Psoas muscle (tissue), 8 donors: Measurements from ENCODE around the gene ISCU. TPM values are rescaled to one million over a fixed set of nuclear protein-coding genes. Genes with fewer than 3 reads are reported as not detected.

Experiments used
- ATAC-seq, 4 donors: fragments of 200-7000 bp; cut with Tn5 transposase; one replicate each; pipeline ENCODE4 v1.9.1; 2020; ENCODE audit warnings: moderate library complexity in 3 of 4, mild to moderate bottlenecking in 2 of 4
- DNase-seq, 2 donors: peaks; one replicate each; pipeline ENCODE4 v3.0.0-alpha.2; 2020
- H3K27ac ChIP-seq: fragments of 200-600 bp; one replicate; pipeline ENCODE4 v1.8.0; 2022
- H3K27me3 ChIP-seq, 3 donors: fragments of 200-600 bp in 1 of 3; one replicate each; pipeline versions ENCODE4 v1.6.1 to v1.8.0; 2013 to 2022; ENCODE audit warnings: low read length in 2 of 3, mild to moderate bottlenecking in 2 of 3, moderate library complexity in 1 of 3; ENCODE audit not compliant: insufficient read depth in 3 of 3
- H3K36me3 ChIP-seq, 2 donors: fragments of 200-600 bp in 1 of 2; one replicate each; pipeline versions ENCODE4 v1.6.1 to v1.8.0; 2013 to 2022; ENCODE audit warnings: low read depth in 1 of 2, mild to moderate bottlenecking in 1 of 2, moderate library complexity in 1 of 2; ENCODE audit not compliant: insufficient read depth in 1 of 2
- H3K4me1 ChIP-seq: fragments of 200-600 bp; one replicate; pipeline ENCODE4 v1.8.0; 2022
- H3K4me3 ChIP-seq: fragments of 200-600 bp; one replicate; pipeline ENCODE4 v1.8.0; 2022; ENCODE audit warnings: mild to moderate bottlenecking
- H3K9me3 ChIP-seq: fragments of 200-600 bp; one replicate; pipeline ENCODE4 v1.8.0; 2022
- CTCF ChIP-seq: fragments of 200-600 bp; IDR thresholded peaks from one replicate; pipeline ENCODE4 v1.8.0; 2022; ENCODE audit warnings: antibody characterized with exemption
- WGBS, 3 donors: extraction: QIAGEN DNeasy Blood & Tissue Kit; methylation state at CpG; one replicate each; pipeline versions ENCODE4 v1.1.6 to v1.1.7; 2013; 5-methylcytosine and 5-hydroxymethylcytosine counted together
- intact Hi-C, 2 donors: fragments of 100-400 bp; cut with DNase I; formaldehyde crosslinking; loops; one replicate each; pipeline versions ENCODE4 v1.11.0 to v1.14.2; 2022
- polyA plus RNA-seq, 3 donors: library from polyadenylated mRNA; stranded (reverse); fragments of 200-250 nt; gene quantifications; one replicate each; pipeline ENCODE4 v1.2.3, GENCODE V29; 2013
- total RNA-seq, 4 donors: library from RNA; stranded (reverse); fragmentation: NEBNext Ultra II Directional in 2 of 4; extraction: Animal tissue kit (Norgen Biotek cat#: 25700) in 2 of 4; gene quantifications; one replicate each; pipeline versions ENCODE4 v1.2.1 to v1.2.4, GENCODE V29; 2021 to 2023
- donor health status: healthy with polysubstance abuse.
- donor health status: DM: no; HTN: no; CAD: no; lungs with moderate emphysema.
- donor health status: Bipolar disorder and iron deficiency.
- donor health status: healthy.
- donor health status: DM: yes; HTN: yes; CAD: no.
- donor health status: DM: no; HTN: no; CAD: no.
- donor health status: DM: no; HTN: no; CAD: no.
- donor health status: DM: yes; HTN: yes; CAD: no.

ISCU gene
- total and polyA plus RNA-seq, 7 donors, result 148 to 352 (median 220) TPM

DNA sequence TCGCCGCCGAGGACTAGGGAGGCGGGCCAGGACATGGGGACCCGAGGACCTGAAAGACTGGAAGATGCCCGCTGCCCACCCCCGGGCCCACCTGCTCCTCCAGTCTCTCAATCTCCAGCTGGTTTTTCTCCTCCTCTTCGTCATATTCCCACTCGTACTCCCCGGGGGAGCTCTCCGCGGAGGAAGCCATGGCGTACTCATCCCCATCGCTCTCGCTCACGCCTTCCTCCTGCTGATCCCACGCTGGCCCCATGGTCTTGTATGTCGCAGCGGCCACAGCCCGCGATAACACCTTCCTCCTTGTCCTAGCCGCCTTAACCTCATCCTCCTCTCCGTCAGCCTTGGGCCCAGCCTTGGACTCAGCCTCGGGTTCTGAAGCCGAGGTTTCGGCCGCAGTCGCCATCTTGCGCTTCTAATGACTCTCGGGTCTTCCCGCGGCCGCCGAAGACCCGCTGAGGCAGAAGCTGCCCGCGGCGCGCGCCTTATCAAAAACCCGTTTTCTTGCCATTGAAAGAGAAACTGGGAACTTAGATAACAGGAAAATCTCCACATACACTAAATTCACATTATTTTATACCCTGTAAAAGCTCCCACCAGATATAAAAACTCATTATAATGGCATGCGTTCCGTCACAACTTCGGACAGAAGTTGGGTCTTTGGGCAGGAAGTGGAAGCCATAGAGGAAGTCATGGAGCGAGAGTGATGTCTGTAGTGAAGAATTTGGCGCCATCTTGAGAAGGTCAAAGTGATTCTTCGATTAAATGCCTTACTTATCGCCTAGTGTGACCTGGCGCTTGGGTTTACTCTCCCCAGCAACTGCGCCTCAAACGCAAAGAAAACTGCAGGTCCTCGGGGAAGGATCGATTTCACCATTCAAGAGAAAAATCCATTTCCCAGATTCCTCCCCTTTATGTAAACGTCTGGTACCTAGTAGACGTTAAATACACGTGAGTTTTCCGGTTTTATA lies 1.4 kb upstream of the ISCU start, which contains the start of gene SART3:
SART3 (minus strand) TSS at position 422 of the 968 bp plus-strand sequence; CDS start at position 403, 19 bp downstream.
- DNase-seq, result peak; percentile 85 to 91
- Histone ChIP-seq H3K9me3 (no peaks in the 10 kb centered on the region), H3K4me3 (peak within 1 kb of the TSS; percentile 76), H3K27ac (peak within 1 kb of the TSS; percentile 97), H3K4me1 (peaks cover 63% of the 10 kb centered on the region), H3K36me3 (peaks cover 12 to 41% of the 10 kb centered on the region in 2 donors), H3K27me3 (no peaks in the 10 kb centered on the region)
- intact Hi-C loops, result loop anchor here (5.0 to 10.0 kb wide), 4 partner anchors 244 to 531 kb away; partner anchors contain the start of genes SSH1 (in 2 of the 2) and ALKBH2 (in 1 of the 2)
- no peak for TF ChIP-seq CTCF
- ATAC-seq, result peak; percentile 61 to 79 (median 65)
- 0 to 1% (median 0%) methylated on average over 55 to 57 of the region's 57 CpGs for WGBS, 3 donors

GRCh38 chr12:108561852-108562347 lies 496 bp upstream of the ISCU start:
- Histone ChIP-seq H3K27ac (peak overlapping the region; percentile 97), H3K4me3 (peak overlapping the region; percentile 76), H3K27me3 (no peaks in the 10 kb centered on the region), H3K4me1 (peaks cover 61% of the 10 kb centered on the region), H3K9me3 (no peaks in the 10 kb centered on the region), H3K36me3 (peaks cover 12 to 42% of the 10 kb centered on the region in 2 donors)
- no peak for TF ChIP-seq CTCF
- DNase-seq (no peak), ATAC-seq (peak in 2 of 4 donors; percentile 4)
- intact Hi-C loops, result loop anchor here (5.0 to 10.0 kb wide), 4 partner anchors 243 to 530 kb away; partner anchors contain the start of genes SSH1 (in 2 of the 2) and ALKBH2 (in 1 of the 2)
- WGBS, 3 donors, result 1 to 2% (median 1%) methylated on average over 20 of the region's 20 CpGs

DNA sequence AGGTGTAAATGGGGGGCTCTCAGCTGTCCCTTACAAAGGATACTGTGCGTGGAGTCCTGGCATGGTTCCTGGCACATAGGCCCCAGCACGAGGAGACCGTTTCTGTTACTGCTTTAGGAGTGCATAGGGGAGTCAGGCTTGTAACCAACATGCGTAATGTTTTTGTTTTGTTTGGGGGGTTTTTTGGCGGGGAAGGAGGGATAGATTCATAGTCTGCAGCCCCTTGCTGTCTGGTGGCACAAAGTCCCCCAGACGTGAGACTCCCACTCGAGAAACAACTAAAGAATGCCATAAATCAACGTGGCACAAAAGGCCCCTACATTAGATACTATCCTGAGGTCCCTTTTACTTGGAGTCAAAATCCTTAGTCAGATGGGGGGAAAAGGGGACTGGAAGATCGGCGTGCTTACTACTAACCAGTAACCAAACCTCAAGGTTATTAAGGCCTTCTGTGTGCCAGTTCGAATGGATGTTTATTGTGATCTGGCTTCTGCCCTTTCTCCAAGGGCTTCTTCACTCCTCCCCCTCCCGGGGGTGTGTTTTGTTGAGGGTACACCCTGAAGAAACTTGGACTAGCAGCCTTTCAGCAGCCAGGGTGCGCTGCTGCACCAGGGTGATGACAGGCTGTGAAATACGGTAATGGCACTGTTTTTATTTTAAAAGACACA lies 874 bp downstream of the ISCU start:
- intact Hi-C loops, result loop anchor here (5.0 to 10.0 kb wide), 4 partner anchors 242 to 529 kb away; partner anchors contain the start of genes SSH1 (in 2 of the 2) and ALKBH2 (in 1 of the 2)
- H3K36me3 ChIP-seq, result peaks cover 19 to 47% of the 10 kb centered on the region in 2 donors
- no peaks in the 10 kb centered on the region for H3K27me3 ChIP-seq
- no peaks in the 10 kb centered on the region for H3K9me3 ChIP-seq
- WGBS, 3 donors, result 1 to 2% (median 1%) methylated on average over 14 of the region's 14 CpGs
- ATAC-seq, result peak; percentile 38 to 62 (median 53)
- H3K4me1 ChIP-seq, result peaks cover 48% of the 10 kb centered on the region
- peak; percentile 85 to 88 for DNase-seq
- peak; percentile 86 for TF ChIP-seq CTCF
- peak overlapping the region; percentile 76 for H3K4me3 ChIP-seq
- H3K27ac ChIP-seq, result peak overlapping the region; percentile 97

DNA sequence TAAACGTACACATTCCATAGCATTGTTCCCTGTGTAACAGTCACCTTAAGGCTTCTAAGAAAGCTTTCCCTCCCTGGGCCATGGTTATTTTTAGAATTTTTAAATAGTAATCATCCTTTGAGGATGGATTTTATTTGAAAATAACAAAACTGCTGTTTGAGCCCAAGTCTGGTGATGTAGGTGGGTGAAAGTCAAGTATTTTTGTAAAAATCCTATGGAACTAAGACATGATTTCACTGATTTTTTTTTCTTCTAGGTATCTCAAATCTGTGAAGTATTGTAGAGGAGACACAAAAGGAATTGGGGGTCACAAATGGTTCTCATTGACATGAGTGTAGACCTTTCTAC lies 1.4 kb downstream of the ISCU start:
- Histone ChIP-seq H3K4me1 (peaks cover 45% of the 10 kb centered on the region), H3K9me3 (no peaks in the 10 kb centered on the region), H3K27ac (peak overlapping the region; percentile 97), H3K4me3 (peak overlapping the region; percentile 76), H3K27me3 (no peaks in the 10 kb centered on the region), H3K36me3 (peaks cover 23 to 49% of the 10 kb centered on the region in 2 donors)
- no peak for TF ChIP-seq CTCF
- WGBS, 3 donors, result 0 to 3% (median 0%) methylated on average over 1 of the region's 1 CpG
- intact Hi-C loops, result loop anchor here (1.0 to 10.0 kb wide), 7 partner anchors 55 to 529 kb away; partner anchors contain the start of genes SSH1 (in 2 of the 2) and ALKBH2 (in 1 of the 2)
- DNase-seq (no peak), ATAC-seq (no peak)
